UCSD-AML1 (cell line): ENCODE data around the gene RPL29.

Experiments
- DNase-seq: peaks from one replicate; lab custom pipeline; 2025; ENCODE audit not compliant: unreplicated experiment; lab: John Stamatoyannopoulos, UW

RPL29 gene

DNA sequence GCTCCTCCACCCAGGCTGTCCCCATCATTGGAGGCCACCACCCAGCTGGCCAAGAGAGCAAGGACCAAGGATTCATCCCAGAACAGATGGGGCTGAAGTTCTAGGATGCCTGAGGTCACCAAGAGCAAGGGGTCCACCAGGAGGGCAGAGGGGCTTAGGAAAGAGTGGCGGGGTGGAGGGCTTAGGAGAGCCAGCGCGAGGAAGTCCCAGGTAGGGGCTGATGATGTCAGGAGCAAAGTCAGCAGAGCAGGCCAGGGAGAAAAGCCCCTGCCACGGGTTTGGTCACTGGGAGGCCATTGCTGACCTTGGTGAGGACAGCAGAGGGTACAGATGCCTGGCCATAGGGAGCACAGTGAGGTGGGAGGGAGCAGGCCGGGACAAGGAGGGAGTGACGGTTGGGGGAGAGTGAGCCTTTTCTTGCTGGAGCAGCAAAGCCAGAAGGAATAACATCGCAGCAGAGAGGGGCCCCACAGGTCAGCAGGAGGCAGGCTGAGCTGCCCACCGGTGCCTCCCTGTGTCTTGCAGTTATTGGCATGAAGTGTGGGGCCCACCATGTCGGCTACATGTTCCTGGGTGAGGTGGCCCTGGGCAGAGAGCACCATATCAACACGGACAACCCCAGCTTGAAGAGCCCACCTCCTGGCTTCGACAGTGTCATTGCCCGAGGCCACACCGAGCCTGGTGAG lies 48.3 kb downstream of the RPL29 start:
- no peak for DNase-seq

DNA sequence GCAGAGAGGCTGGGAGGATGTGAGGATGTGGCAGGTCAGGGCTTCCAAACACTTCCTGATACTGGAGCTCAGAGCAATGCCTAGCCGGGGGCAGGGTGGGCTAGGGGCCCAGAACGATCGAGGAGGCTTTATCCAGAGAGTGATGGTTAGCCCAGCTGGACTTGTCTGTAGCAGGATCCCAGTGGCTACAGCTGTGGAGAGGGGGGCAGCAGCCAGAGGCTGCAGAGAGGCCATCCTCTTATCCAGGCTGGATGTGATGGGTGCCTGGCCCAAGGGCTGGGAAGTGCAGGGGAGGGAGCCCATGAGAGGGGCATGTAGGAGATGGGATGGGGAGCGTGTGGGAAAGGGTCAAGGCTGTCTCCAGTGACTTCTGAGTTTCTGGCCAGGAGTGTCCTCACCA lies 48.9 kb downstream of the RPL29 start:
- DNase-seq, result no peak

- no peak for DNase-seq
Measured at GRCh38 chr3:51945926-51946705, 49.6 kb downstream of the RPL29 start.

DNA sequence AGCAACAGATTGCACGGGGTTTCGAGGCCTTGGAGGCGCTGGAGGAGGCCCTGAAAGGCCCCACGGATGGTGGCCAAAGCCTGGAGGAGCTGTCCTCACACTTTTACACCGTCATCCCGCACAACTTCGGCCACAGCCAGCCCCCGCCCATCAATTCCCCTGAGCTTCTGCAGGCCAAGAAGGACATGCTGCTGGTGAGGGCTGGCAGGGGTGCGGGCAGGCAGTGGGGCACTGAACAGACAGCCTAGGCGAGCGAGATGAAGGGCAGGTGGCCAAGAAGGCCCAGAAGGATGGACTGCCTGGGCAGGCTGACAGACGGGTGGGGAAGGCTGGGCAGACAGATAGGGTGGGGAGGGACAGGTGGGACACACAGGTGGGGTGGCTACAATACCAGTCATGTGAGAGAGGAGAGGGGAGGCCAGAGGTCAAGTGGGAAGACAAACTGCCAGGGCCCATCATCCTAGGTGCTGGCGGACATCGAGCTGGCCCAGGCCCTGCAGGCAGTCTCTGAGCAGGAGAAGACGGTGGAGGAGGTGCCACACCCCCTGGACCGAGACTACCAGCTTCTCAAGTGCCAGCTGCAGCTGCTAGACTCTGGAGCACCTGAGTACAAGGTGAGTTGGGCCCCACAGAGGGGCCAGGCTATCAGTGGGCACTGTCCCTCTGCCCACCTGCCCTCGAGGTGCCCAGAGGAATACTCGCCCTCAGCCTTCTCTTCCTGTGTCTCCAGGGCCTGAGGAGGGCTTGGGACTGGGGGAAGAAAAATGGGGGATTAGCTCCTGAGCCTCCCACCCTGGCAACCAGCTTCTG lies 50.5 kb downstream of the RPL29 start:
- no peak for DNase-seq

- no peak for DNase-seq
Measured at GRCh38 chr3:51944451-51945021, 51.2 kb downstream of the RPL29 start.
